ENCODE data around the gene YPEL2.
"Not testable (repeated sequence)": the region's sequence is repeated elsewhere in the genome, so short reads cannot be mapped to it uniquely, and the experiment has no call there.

Gene YPEL2

DNA sequence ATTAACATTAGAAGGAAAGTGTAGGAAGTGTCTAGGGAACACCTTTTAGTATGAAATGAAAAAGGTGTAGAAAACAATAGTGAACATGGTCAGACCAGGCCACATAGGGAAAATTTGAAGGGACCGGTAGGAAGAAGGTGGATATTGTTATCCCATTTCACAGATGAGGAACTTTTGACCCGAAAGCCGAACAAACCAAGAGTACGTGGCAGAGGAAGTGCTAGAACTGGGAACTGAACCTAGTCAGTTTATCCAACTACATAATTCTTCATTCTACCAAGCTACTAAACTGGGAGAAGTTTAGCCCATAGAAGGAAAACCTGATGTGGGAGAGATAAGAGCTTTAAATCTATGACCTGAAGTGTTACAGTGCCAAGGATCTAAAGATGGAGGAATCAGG, 43.2 kb downstream of the YPEL2 start:
- no peak for DNase-seq (ENCODE audit: low spot score in 2 of 2)
- H3K4me1 Mint-ChIP-seq = peaks cover 59% of the 10 kb centered on the region
- no peaks in the 10 kb centered on the region for H3K36me3 Mint-ChIP-seq
- no peaks in the 10 kb centered on the region for H3K9me3 Mint-ChIP-seq
- peak overlapping the region; percentile 51 for H3K27ac Mint-ChIP-seq
- ATAC-seq = no peak
- H3K4me3 Mint-ChIP-seq = no peak overlapping the region

DNA sequence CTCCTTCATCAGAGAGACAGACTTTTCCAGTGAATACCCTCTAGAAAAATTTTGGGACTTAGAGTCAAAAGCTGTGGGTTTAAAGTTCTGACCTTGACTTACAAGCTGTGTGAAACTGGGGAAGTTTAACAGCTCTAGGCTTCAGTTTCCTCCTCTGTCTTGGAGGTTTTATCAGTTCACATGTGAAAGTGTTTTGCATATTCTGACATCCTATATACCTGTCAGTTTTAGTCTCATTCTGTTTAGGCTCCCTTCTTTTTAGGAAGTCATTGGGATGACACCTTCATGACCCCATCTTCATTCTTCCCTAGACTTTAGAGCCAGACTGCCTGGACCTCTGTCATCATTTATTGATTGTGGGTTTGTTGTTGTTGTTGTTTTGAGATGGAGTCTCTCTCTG, 44.4 kb downstream of the YPEL2 start:
- ATAC-seq (no peak), DNase-seq (ENCODE audit: low spot score in 2 of 2) (no peak)
- Mint-ChIP-seq H3K9me3 (no peaks in the 10 kb centered on the region), H3K4me1 (peaks cover 55% of the 10 kb centered on the region), H3K36me3 (no peaks in the 10 kb centered on the region), H3K4me3 (no peak overlapping the region), H3K27ac (no peak overlapping the region)

DNA sequence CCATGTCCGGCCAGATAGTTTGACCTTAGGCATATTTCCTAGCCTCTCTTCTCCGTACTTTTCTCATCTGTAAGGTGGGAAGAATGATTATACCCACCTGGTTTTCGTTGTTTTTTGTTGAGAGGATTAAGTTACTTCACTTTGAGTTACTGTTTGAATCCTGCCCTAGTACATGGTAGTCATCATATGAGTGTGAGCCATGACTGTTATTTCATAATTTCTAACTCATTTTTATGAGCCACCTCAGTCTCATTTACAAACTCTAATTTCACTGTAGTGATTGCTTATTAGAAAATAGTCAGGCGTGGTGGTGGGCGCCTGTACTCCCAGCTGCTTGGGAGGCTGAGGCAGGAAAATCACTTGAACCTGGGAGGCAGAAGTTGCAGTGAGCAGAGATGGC, 45.1 kb downstream of the YPEL2 start:
- Mint-ChIP-seq H3K36me3 (no peaks in the 10 kb centered on the region), H3K4me3 (no peak overlapping the region), H3K27ac (no peak overlapping the region), H3K4me1 (peaks cover 48% of the 10 kb centered on the region), H3K9me3 (no peaks in the 10 kb centered on the region)
- DNase-seq (ENCODE audit: low spot score in 2 of 2) (no peak), ATAC-seq (no peak)

DNA sequence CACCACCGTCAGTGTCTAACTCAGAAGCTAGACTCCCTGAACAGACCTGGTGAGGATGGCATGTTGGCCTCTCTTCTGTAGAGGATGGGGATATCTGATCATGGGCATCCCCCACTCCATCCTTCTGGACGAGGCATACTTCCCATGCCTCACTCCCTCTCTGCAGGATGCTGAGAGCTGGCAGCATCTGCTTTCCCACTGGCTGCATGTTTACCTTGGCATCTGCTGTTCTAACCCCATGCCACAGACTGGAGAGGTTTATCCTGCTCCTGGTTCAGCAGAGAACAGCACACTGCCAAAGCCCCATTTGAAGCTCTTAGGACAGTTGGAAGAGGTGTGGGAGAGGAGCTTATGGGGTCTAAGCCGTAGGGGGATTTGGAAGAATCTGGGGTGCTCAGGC, 46.0 kb downstream of the YPEL2 start:
- Mint-ChIP-seq H3K9me3 (no peaks in the 10 kb centered on the region), H3K27ac (no peak overlapping the region), H3K4me1 (peaks cover 45% of the 10 kb centered on the region), H3K36me3 (no peaks in the 10 kb centered on the region), H3K4me3 (no peak overlapping the region)
- ATAC-seq (no peak), DNase-seq (ENCODE audit: low spot score in 2 of 2) (no peak)

DNA sequence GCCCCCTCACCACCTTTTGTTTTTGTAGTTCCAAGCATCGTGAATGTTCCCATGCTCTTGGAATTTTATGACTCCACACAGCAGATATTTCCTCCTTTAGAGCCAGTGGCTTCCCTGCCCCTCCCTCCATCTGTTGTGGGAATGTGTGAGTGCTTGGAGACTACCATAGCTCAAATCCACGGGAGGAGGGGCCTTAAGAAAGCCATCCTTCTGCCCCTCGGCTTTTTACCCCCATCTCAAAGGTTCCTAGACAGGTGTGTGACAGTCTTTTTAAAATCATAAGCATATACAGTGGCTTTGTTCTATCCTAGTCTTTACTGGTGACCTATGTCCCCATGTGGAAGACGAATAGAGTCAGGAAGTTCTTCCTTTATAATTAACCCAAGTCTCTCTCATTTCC, 47.2 kb downstream of the YPEL2 start:
- H3K4me3 Mint-ChIP-seq = no peak overlapping the region

DNA sequence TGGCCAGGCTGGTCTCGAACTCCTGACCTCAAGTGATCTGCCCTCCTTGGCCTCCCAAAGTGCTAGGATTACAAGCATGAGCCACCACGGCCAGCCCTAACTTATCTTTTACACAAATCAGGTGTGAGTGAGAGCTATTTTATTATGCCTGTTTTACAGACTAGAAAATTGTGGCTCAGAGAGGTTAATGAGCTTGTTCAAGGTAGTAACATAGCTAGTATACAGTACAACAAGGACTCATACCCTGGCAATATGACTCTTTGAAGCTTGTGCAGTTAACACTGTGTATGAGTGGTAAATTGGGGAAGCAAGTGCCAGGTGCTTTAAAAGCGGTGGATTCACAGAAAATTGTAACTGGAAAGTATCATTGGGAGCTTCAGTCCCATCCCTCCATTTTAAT, 49.0 kb downstream of the YPEL2 start:
- DNase-seq (ENCODE audit: low spot score in 2 of 2) (no peak), ATAC-seq (no peak)
- Mint-ChIP-seq H3K36me3 (no peaks in the 10 kb centered on the region), H3K9me3 (no peaks in the 10 kb centered on the region), H3K27ac (no peak overlapping the region), H3K4me3 (no peak overlapping the region), H3K4me1 (peaks cover 24% of the 10 kb centered on the region)

More for the DNA sequence above, 47.2 kb downstream of the YPEL2 start:
- Mint-ChIP-seq H3K36me3 (no peaks in the 10 kb centered on the region), H3K9me3 (no peaks in the 10 kb centered on the region), H3K4me1 (peaks cover 33% of the 10 kb centered on the region), H3K27ac (no peak overlapping the region)
- ATAC-seq = no peak
- DNase-seq (ENCODE audit: low spot score in 2 of 2) = no peak

DNA sequence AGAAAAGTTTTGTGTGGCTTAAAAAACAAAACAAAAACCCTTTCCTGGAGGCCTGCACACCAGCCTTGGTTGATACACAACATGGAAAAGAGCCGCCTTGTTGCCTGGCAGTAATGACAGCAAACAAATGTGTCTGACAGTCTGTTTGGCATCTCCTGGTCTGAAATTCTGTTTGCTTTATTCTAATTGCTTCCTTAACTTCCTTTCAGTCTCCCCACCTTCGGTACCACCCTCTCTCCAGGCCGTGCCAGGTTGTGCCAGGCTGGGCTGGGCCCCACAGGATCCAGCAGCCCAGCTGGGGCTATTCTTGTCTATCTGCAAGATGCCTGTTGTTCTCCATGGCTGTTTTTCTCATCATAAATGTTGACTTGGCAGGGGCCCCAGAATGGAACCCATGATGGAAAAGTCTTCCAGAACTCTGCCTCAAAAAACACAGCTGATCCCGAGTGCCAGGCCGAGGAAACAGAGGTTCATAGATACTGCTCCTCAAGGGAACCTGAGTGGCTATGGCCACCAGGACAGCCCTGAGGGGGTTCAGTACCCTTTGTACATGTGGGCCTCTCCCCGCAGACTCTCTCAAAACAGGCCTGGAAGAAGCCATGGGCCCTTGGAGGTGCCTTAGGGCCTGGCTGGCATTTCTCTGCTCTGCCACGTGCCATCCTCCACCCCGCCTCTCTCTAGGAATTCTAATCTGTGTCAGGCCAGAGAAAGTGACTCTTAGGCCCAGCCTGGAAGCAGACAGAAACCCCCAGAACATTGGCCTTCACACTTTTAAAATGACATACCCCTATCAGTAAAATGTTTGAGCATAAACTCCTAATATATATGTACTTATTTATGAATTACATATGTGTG, 50.5 kb downstream of the YPEL2 start:
- H3K4me3 Mint-ChIP-seq = no peak overlapping the region
- peak overlapping the region; percentile 59 for H3K27ac Mint-ChIP-seq
- DNase-seq (ENCODE audit: low spot score in 2 of 2) = no peak
- ATAC-seq = no peak
- no peaks in the 10 kb centered on the region for H3K9me3 Mint-ChIP-seq
- no peaks in the 10 kb centered on the region for H3K36me3 Mint-ChIP-seq
- peaks cover 14% of the 10 kb centered on the region for H3K4me1 Mint-ChIP-seq

GRCh38 chr17:59383893-59384292, 52.4 kb downstream of the YPEL2 start:
- no peak overlapping the region for H3K4me3 Mint-ChIP-seq
- peaks cover 14% of the 10 kb centered on the region for H3K4me1 Mint-ChIP-seq
- ATAC-seq = no peak
- no peak overlapping the region for H3K27ac Mint-ChIP-seq
- no peaks in the 10 kb centered on the region for H3K9me3 Mint-ChIP-seq
- no peaks in the 10 kb centered on the region for H3K36me3 Mint-ChIP-seq
- DNase-seq (ENCODE audit: low spot score in 2 of 2) = no peak

- Mint-ChIP-seq H3K36me3 (peaks cover 30% of the 10 kb centered on the region), H3K4me3 (no peak overlapping the region), H3K9me3 (no peaks in the 10 kb centered on the region), H3K4me1 (peaks cover 4% of the 10 kb centered on the region), H3K27ac (peak overlapping the region; percentile 58)
- DNase-seq (ENCODE audit: low spot score in 2 of 2) = no peak
- no peak for ATAC-seq
Measured at GRCh38 chr17:59387351-59388068, 56.1 kb downstream of the YPEL2 start.

- no peak overlapping the region for H3K4me3 Mint-ChIP-seq
- peaks cover 4% of the 10 kb centered on the region for H3K4me1 Mint-ChIP-seq
- peaks cover 36% of the 10 kb centered on the region for H3K36me3 Mint-ChIP-seq
- DNase-seq (ENCODE audit: low spot score in 2 of 2) (no peak), ATAC-seq (no peak)
- H3K9me3 Mint-ChIP-seq = no peaks in the 10 kb centered on the region
- H3K27ac Mint-ChIP-seq = peak overlapping the region; percentile 72
Measured at GRCh38 chr17:59388069-59388556, 56.7 kb downstream of the YPEL2 start.

GRCh38 chr17:59389066-59389465, 57.6 kb downstream of the YPEL2 start:
- Mint-ChIP-seq H3K9me3 (no peaks in the 10 kb centered on the region), H3K4me3 (no peak overlapping the region), H3K36me3 (peaks cover 37% of the 10 kb centered on the region), H3K27ac (no peak overlapping the region), H3K4me1 (no peaks in the 10 kb centered on the region)
- ATAC-seq (no peak), DNase-seq (ENCODE audit: low spot score in 2 of 2) (no peak)

DNA sequence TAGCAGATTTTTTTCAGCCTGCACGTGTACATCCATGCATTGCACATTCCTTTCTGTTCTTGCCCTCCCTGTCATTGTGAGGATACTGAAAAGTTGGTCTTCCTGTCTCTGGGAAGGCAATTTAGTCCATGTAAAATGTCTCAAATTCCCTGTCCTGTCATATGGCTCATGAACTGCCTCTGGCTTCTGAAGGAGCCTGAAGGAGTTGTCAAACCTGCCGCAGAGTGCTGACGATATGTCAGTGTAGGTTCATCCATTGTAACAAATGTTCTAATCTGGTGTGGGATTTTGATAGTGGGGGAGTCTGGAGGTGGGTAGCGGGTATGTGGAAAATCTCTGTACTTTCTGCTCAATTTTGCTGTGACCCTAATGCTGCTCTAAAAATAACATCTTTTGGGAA, 59.6 kb downstream of the YPEL2 start:
- H3K4me1 Mint-ChIP-seq = no peaks in the 10 kb centered on the region
- no peak overlapping the region for H3K27ac Mint-ChIP-seq
- DNase-seq (ENCODE audit: low spot score in 2 of 2) = no peak
- no peak for ATAC-seq
- H3K9me3 Mint-ChIP-seq = no peaks in the 10 kb centered on the region
- H3K4me3 Mint-ChIP-seq = no peak overlapping the region
- peaks cover 42% of the 10 kb centered on the region for H3K36me3 Mint-ChIP-seq

GRCh38 chr17:59392973-59393679, 61.7 kb downstream of the YPEL2 start:
- H3K4me3 Mint-ChIP-seq = no peak overlapping the region

DNA sequence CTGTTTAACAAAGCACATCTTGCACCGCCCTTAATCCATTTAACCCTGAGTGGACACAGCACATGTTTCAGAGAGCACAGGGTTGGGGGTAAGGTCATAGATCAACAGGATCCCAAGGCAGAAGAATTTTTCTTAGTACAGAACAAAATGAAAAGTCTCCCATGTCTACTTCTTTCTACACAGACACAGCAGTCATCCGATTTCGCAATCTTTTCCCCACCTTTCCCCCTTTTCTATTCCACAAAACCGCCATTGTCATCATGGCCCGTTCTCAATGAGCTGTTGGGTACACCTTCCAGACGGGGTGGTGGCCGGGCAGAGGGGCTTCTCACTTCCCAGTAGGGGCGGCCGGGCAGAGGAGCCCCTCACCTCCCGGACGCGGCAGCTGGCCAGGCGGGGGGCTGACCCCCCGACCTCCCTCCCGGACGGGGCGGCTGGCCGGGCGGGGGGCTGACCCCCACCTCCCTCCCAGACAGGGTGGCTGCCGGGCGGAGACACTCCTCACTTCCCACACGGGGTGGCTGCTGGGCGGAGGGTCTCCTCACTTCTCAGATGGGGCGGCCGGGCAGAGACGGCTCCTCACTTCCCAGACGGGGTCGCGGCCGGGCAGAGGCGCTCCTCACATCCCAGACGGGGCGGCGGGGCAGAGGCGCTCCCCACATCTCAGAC, 62.4 kb downstream of the YPEL2 start:
- H3K9me3 Mint-ChIP-seq; DNase-seq (ENCODE audit: low spot score in 2 of 2); H3K4me3 Mint-ChIP-seq; H3K4me1 Mint-ChIP-seq; H3K27ac Mint-ChIP-seq; ATAC-seq: not testable (repeated sequence)
- H3K36me3 Mint-ChIP-seq = peaks cover 51% of the 10 kb centered on the region

More at GRCh38 chr17:59392973-59393679, 61.7 kb downstream of the YPEL2 start:
- ATAC-seq (no peak), DNase-seq (ENCODE audit: low spot score in 2 of 2) (no peak)
- Mint-ChIP-seq H3K36me3 (peaks cover 51% of the 10 kb centered on the region), H3K4me1 (no peaks in the 10 kb centered on the region), H3K9me3 (no peaks in the 10 kb centered on the region), H3K27ac (no peak overlapping the region)
